ENCODE measurements around the gene SOX13. TPM values are rescaled to one million over a fixed set of nuclear protein-coding genes. Genes with fewer than 3 reads are reported as not detected.

Gene SOX13
- total and polyA plus RNA-seq, 3 donors from 2014 or later: 17.8 to 33.4 (median 29.1) TPM

DNA sequence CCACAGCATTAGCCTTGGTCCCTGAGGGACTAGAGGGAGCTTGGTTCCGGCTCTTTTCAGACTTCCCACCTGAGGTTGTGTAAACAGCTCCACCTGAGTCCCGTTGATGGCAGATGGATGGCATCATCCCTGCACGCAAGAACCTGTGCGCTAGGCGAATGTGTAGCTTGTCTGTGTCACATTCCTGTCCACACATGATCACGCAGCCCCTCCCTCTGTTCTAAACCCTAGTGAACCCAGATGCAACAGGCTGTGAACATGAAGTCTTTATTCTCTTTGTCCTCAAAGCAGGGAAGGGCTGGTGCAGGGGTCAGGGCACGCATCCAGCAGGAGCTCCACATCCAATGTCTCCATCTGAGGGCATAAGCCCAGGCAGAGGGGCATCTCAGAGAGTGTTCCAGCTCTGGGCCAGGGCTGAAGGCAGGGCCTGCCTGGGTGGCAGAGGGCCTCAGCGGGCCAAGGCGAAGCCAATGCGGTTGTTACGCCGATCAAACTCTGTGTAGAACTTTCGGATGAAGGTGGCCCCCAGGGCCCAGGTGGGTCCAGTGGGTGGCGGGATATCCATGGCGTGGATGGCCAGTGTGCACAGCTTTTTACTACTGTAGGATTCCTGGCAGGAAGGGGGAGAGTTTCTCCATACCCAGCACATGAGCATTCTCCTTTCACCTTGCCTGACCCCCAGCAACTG lies 81.8 kb downstream of the SOX13 start:
- no peaks in the 10 kb centered on the region for H3K9me3 ChIP-seq
- no peak for DNase-seq
- intact Hi-C loops (cut with DNase I; ENCODE audit: low total_unique reads): no loop called here
- no peak overlapping the region for H3K27ac ChIP-seq
- WGBS, 2 donors: 94 to 97% methylated on average over 14 to 15 of the region's 15 CpGs
- H3K36me3 ChIP-seq (ENCODE audit: low read depth, missing control alignments): no peaks in the 10 kb centered on the region
- no peak overlapping the region for H3K4me3 ChIP-seq
- TF ChIP-seq POLR2A (IDR thresholded peaks at IDR 0.05) (no peak), CTCF (IDR thresholded peaks at IDR 0.05) (no peak)
- H3K4me1 ChIP-seq: peaks cover 17% of the 10 kb centered on the region
- H3K27me3 ChIP-seq: no peaks in the 10 kb centered on the region

DNA sequence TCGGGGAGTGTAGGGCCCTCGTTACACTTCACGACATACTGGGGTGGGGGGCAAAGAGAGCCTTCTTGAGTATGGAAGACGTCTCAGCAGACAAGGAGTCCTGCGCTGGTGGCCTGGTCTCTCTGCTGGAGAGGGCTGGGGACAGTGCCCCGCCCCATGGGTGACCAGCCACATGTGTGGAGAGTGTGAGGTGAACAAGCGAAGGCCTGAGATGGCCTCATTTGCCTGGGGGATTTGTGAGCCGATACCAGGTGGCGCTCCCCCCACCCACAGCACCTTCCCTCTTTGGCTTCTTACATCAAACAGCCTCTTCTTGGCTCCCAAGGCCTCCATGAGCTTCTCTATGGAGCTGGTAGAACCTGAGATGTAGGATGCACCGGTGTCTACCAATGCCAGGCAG lies 83.0 kb downstream of the SOX13 start:
- Histone ChIP-seq H3K4me3 (no peak overlapping the region), H3K27me3 (no peaks in the 10 kb centered on the region), H3K27ac (no peak overlapping the region), H3K36me3 (ENCODE audit: low read depth, missing control alignments) (no peaks in the 10 kb centered on the region), H3K9me3 (no peaks in the 10 kb centered on the region), H3K4me1 (peaks cover 6% of the 10 kb centered on the region)
- TF ChIP-seq CTCF (IDR thresholded peaks at IDR 0.05): no peak
- no peak for TF ChIP-seq POLR2A (IDR thresholded peaks at IDR 0.05)
- 90 to 93% methylated on average over 9 to 10 of the region's 10 CpGs for WGBS, 2 donors
- no peak for DNase-seq
- intact Hi-C loops (cut with DNase I; ENCODE audit: low total_unique reads): no loop called here

GRCh38 chr1:204157962-204158361 lies 85.0 kb downstream of the SOX13 start:
- Histone ChIP-seq H3K4me1 (no peaks in the 10 kb centered on the region), H3K36me3 (ENCODE audit: low read depth, missing control alignments) (no peaks in the 10 kb centered on the region), H3K27me3 (no peaks in the 10 kb centered on the region), H3K4me3 (no peak overlapping the region), H3K9me3 (no peaks in the 10 kb centered on the region), H3K27ac (no peak overlapping the region)
- intact Hi-C loops (cut with DNase I; ENCODE audit: low total_unique reads): no loop called here
- whole genome bisulfite sequencing, 2 donors: 35 to 58% methylated on average over 6 of the region's 6 CpGs
- no peak for DNase-seq
- no peak for TF ChIP-seq CTCF (IDR thresholded peaks at IDR 0.05)
- no peak for TF ChIP-seq POLR2A (IDR thresholded peaks at IDR 0.05)

- intact Hi-C loops (cut with DNase I; ENCODE audit: low total_unique reads): no loop called here
- Histone ChIP-seq H3K4me1 (no peaks in the 10 kb centered on the region), H3K36me3 (ENCODE audit: low read depth, missing control alignments) (no peaks in the 10 kb centered on the region), H3K4me3 (no peak overlapping the region), H3K27me3 (no peaks in the 10 kb centered on the region), H3K27ac (no peak overlapping the region), H3K9me3 (no peaks in the 10 kb centered on the region)
- TF ChIP-seq POLR2A (IDR thresholded peaks at IDR 0.05): no peak
- TF ChIP-seq CTCF (IDR thresholded peaks at IDR 0.05): no peak
- no peak for DNase-seq
- WGBS, 2 donors: 72 to 75% methylated on average over 14 of the region's 14 CpGs
These were observed 88.9 kb downstream of the SOX13 start for GRCh38 chr1:204161609-204162493.
